ENCODE results near the gene CENPN. TPM values are rescaled to one million over a fixed set of nuclear protein-coding genes. Genes with fewer than 3 reads are reported as not detected.

CENPN gene
- total RNA-seq, 1 experiment from 2014 or later: 76.7 TPM

DNA sequence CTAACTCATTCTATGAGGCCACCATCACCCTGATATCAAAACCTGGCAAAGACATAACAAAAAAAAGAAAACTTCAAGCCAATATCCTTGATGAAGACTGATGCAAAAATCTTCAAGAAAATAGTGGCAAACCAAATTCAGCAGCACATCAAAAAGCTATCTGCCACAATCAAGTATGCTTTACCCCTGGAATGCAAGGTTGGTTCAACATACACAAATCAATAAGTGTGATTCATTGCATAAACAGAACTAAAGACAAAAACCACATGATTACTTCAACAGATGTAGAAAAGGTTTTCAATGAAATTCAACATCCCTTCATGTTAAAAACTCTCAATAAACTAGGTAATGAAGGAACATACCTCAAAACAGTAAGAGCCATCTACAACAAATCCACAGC, 48.7 kb upstream of the CENPN start:
- no peaks in the 10 kb centered on the region for H3K4me1 ChIP-seq (ENCODE audit: control insufficient read depth in 1 of 2, insufficient read depth in 2 of 2, low read length in 2 of 2)
- ChIA-PET RAD21 (ENCODE audit: low non-redundant PET in 1 of 2, low total read pairs in 2 of 2, uncharacterized antibody in 2 of 2, unreplicated experiment in 2 of 2) (no interaction called here), CTCF (no interaction called here), POLR2A (no interaction called here)
- H3K9ac ChIP-seq (ENCODE audit: low read length): no peak overlapping the region
- H3K36me3 ChIP-seq (ENCODE audit: control insufficient read depth in 1 of 2, insufficient read depth in 2 of 2, low read length in 2 of 2): no peaks in the 10 kb centered on the region
- TF ChIP-seq, protein P1, sequence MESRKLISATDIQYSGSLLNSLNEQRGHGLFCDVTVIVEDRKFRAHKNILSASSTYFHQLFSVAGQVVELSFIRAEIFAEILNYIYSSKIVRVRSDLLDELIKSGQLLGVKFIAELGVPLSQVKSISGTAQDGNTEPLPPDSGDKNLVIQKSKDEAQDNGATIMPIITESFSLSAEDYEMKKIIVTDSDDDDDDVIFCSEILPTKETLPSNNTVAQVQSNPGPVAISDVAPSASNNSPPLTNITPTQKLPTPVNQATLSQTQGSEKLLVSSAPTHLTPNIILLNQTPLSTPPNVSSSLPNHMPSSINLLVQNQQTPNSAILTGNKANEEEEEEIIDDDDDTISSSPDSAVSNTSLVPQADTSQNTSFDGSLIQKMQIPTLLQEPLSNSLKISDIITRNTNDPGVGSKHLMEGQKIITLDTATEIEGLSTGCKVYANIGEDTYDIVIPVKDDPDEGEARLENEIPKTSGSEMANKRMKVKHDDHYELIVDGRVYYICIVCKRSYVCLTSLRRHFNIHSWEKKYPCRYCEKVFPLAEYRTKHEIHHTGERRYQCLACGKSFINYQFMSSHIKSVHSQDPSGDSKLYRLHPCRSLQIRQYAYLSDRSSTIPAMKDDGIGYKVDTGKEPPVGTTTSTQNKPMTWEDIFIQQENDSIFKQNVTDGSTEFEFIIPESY (IDR thresholded peaks at IDR 0.05; ENCODE audit: extremely low read depth, insufficient replicate concordance, low read length): no peak
- no peak for TF ChIP-seq CEBPB (IDR thresholded peaks at IDR 0.05; ENCODE audit: low read depth)
- no peak for TF ChIP-seq RAD21 (IDR thresholded peaks at IDR 0.05; ENCODE audit: low read depth)
- TF ChIP-seq JUND (IDR thresholded peaks at IDR 0.05): no peak
- TF ChIP-seq SIN3A (IDR thresholded peaks at IDR 0.05; ENCODE audit: low read depth): no peak
- TF ChIP-seq, protein P2, sequence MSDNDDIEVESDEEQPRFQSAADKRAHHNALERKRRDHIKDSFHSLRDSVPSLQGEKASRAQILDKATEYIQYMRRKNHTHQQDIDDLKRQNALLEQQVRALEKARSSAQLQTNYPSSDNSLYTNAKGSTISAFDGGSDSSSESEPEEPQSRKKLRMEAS (IDR thresholded peaks at IDR 0.05): no peak
- H3K27me3 ChIP-seq (ENCODE audit: insufficient read depth, low read length): no peaks in the 10 kb centered on the region
- no TSS peak for BruUV-seq (replicated peaks)
- H3K4me3 ChIP-seq (replicated peaks in 1 of 2; ENCODE audit: low read depth in 1 of 2, low read length in 2 of 2): no peak overlapping the region
- no peak overlapping the region for H3K27ac ChIP-seq (ENCODE audit: low read depth, low read length)
- H3K4me2 ChIP-seq (ENCODE audit: low read length): no peak overlapping the region
- ATAC-seq (no peak), DNase-seq (ENCODE audit: low read depth, low spot score) (no peak)
- no peaks in the 10 kb centered on the region for H4K20me1 ChIP-seq (ENCODE audit: insufficient read depth)
- H3K9me2 ChIP-seq (ENCODE audit: insufficient read depth): no peaks in the 10 kb centered on the region
- H2AFZ ChIP-seq (ENCODE audit: low read depth, low read length, poor library complexity, severe bottlenecking): no peak overlapping the region
- no peaks in the 10 kb centered on the region for H3K79me2 ChIP-seq (ENCODE audit: insufficient read depth, low read length)
- intact Hi-C loops (cut with micrococcal nuclease): no loop called here
- H3K9me3 ChIP-seq (ENCODE audit: control insufficient read depth in 1 of 2, insufficient read depth in 1 of 2, low read depth in 1 of 2, low read length in 2 of 2): no peaks in the 10 kb centered on the region; a peak in 1 of 4 replicates

DNA sequence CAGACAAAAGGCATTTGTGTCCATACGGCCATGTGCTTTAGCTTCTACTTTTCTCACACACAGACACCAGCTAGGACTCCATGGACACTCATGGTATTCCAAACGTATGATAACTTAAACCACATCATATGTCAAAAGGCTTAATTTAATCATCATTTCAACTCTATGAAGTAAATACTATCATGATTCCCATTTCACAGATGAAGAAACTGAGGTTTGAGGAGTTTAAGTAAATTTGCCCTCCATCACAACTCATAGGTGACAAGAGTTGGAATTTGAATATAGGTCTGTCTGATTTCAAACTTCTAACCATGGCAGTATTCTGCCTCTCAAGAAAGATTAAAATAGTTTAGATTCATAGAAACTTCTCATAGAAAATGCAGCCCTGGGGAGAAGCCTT, 44.1 kb upstream of the CENPN start:
- Histone ChIP-seq H4K20me1 (ENCODE audit: insufficient read depth) (no peaks in the 10 kb centered on the region), H2AFZ (ENCODE audit: low read depth, low read length, poor library complexity, severe bottlenecking) (no peak overlapping the region), H3K9ac (ENCODE audit: low read length) (no peak overlapping the region), H3K4me2 (ENCODE audit: low read length) (no peak overlapping the region), H3K27me3 (ENCODE audit: insufficient read depth, low read length) (no peaks in the 10 kb centered on the region), H3K79me2 (ENCODE audit: insufficient read depth, low read length) (no peaks in the 10 kb centered on the region), H3K9me2 (ENCODE audit: insufficient read depth) (no peaks in the 10 kb centered on the region), H3K4me3 (replicated peaks in 1 of 2; ENCODE audit: low read depth in 1 of 2, low read length in 2 of 2) (no peak overlapping the region), H3K9me3 (ENCODE audit: control insufficient read depth in 1 of 2, insufficient read depth in 1 of 2, low read depth in 1 of 2, low read length in 2 of 2) (no peaks in the 10 kb centered on the region; a peak in 1 of 4 replicates), H3K27ac (ENCODE audit: low read depth, low read length) (no peak overlapping the region), H3K36me3 (ENCODE audit: control insufficient read depth in 1 of 2, insufficient read depth in 2 of 2, low read length in 2 of 2) (no peaks in the 10 kb centered on the region), H3K4me1 (ENCODE audit: control insufficient read depth in 1 of 2, insufficient read depth in 2 of 2, low read length in 2 of 2) (no peaks in the 10 kb centered on the region)
- RAD21 ChIA-PET (ENCODE audit: low non-redundant PET in 1 of 2, low total read pairs in 2 of 2, uncharacterized antibody in 2 of 2, unreplicated experiment in 2 of 2): no interaction called here
- CTCF ChIA-PET: no interaction called here
- intact Hi-C loops (cut with micrococcal nuclease): no loop called here
- POLR2A ChIA-PET: no interaction called here
- no peak for TF ChIP-seq ELF1 (IDR thresholded peaks at IDR 0.05; ENCODE audit: borderline replicate concordance, low read depth)
- TF ChIP-seq EZH2 (IDR thresholded peaks at IDR 0.05): no peak
- TF ChIP-seq EZH2phosphoT487 (IDR thresholded peaks at IDR 0.05; ENCODE audit: borderline replicate concordance): no peak
- no peak for TF ChIP-seq ZNF274 (IDR thresholded peaks at IDR 0.05; ENCODE audit: low read depth, low read length)
- TF ChIP-seq SP1 (IDR thresholded peaks at IDR 0.05; ENCODE audit: low read depth): no peak
- no peak for TF ChIP-seq FOSL1 (IDR thresholded peaks at IDR 0.05; ENCODE audit: low read depth)
- TF ChIP-seq POLR2AphosphoS5 (IDR thresholded peaks at IDR 0.05; ENCODE audit: low read depth, low read length): no peak
- no peak for TF ChIP-seq JUND (IDR thresholded peaks at IDR 0.05)
- TF ChIP-seq, protein P1 (IDR thresholded peaks at IDR 0.05; ENCODE audit: extremely low read depth, insufficient replicate concordance, low read length): no peak
- TF ChIP-seq CEBPB (IDR thresholded peaks at IDR 0.05; ENCODE audit: low read depth): no peak
- no peak for TF ChIP-seq YY1 (IDR thresholded peaks at IDR 0.05; ENCODE audit: extremely low read depth, insufficient replicate concordance, low read depth, low read length)
- no peak for TF ChIP-seq ZFX (IDR thresholded peaks at IDR 0.05)
- no peak for TF ChIP-seq TCF7L2 (IDR thresholded peaks at IDR 0.05; ENCODE audit: borderline replicate concordance, extremely low read depth, insufficient read depth, insufficient read length)
- TF ChIP-seq SIN3A (IDR thresholded peaks at IDR 0.05; ENCODE audit: low read depth): no peak
- DNase-seq (ENCODE audit: low read depth, low spot score) (no peak), ATAC-seq (no peak)
- BruUV-seq (replicated peaks): no TSS peak
